Fibroblast of mammary gland (primary cell): ENCODE measurements around the gene ZFP36L2.
"Not testable (repeated sequence)": the region's sequence is repeated elsewhere in the genome, so short reads cannot be mapped to it uniquely, and the experiment has no call there.

Experiments used
- DNase-seq: peaks from one replicate; pipeline ENCODE4 v3.0.0-alpha.2; 2010; ENCODE audit warnings: low read depth
- H3K4me3 ChIP-seq: 2 replicates; pipeline ENCODE4 v1.5.1; 2011; ENCODE audit warnings: low read depth, mild to moderate bottlenecking, low read length, moderate library complexity; ENCODE audit not compliant: control insufficient read depth
- CTCF ChIP-seq: conservative IDR thresholded peaks from 2 replicates; pipeline ENCODE4 v1.5.1; 2011; ENCODE audit warnings: low read depth, low read length, inconsistent platforms; ENCODE audit not compliant: control insufficient read depth, insufficient read depth

Gene ZFP36L2

DNA sequence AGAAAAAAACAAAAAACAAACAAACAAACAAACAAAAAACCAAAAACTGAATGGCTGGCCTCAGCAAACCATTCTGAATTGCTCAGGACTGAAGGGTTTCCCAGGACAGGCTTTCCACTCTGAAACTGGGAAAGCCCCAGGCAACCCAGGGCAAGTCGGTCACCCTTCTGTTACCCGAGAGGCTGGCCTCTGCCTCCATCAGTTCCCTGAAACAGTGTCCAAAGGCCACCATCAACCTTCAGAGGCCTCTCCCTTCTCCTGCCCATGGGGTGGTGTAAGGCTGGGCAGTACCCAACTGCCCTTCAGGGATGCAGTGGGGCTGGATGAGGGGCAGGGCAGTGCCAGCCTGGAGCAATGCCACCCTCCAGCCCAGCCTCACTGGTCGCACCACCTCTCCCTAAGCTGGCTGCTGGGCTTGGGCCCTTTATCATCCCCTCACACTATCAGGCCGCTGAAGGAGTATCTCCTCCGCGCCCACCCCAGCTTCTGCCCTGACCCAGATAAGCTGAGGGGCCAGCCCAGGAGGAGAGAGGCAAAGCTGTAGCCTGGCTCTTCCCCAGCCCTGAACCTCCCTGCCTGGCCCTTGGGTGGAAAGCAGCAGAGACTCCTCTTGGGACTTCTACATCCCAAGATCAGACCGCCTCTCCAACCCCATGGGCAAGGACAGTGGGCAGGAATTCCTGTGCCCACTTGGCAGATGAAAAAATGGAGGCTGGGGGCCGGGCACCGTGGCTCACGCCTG lies 35.9 kb downstream of the ZFP36L2 start:
- TF ChIP-seq CTCF = no peak
- no peak for DNase-seq
- no peak overlapping the region for H3K4me3 ChIP-seq

DNA sequence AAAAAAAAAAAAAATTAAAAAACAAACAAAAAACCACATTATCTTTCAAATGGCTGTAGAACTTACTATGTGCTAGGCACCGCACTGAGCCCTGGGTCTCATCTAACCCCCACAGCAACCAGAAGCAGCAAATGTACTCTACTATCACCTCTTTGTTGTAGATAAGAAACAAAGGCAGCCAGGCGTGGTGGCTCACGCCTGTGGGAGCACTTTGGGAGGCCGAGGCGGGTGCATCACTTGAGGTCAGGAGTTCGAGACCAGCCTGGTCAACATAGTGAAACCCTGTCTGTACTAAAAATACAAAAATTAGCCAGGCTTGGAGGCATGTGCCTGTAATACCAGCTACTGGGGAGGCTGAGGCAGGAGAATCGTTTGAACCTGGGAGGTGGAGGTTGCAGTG lies 36.5 kb downstream of the ZFP36L2 start:
- DNase-seq = not testable (repeated sequence)

GRCh38 chr2:43188561-43189386 lies 37.6 kb downstream of the ZFP36L2 start:
- H3K4me3 ChIP-seq = no peak overlapping the region
- DNase-seq = no peak
- no peak for TF ChIP-seq CTCF

More for the DNA sequence above, 36.5 kb downstream of the ZFP36L2 start:
- H3K4me3 ChIP-seq = not testable (repeated sequence)

GRCh38 chr2:43186679-43187374 lies 39.6 kb downstream of the ZFP36L2 start:
- no peak overlapping the region for H3K4me3 ChIP-seq
- DNase-seq = no peak
- TF ChIP-seq CTCF = no peak

DNA sequence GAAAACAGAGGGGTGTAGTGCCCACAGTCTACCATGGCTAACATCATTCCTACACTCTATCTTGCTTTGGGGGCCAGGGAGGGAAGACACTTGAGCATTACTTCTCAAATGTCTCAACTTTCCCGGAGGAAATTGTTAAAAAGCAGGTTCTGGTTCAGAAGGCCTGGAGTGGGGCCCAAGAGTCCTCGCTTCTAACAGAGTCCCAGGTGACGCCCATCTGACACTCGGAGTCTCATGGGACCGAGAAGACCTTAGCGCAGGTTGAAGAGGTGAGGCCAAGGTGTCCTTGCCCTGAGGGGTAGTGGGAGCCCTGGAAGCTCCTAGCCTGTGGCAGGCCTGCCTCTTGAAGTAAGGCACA lies 40.1 kb downstream of the ZFP36L2 start:
- DNase-seq = no peak
- H3K4me3 ChIP-seq = no peak overlapping the region
- no peak for TF ChIP-seq CTCF

DNA sequence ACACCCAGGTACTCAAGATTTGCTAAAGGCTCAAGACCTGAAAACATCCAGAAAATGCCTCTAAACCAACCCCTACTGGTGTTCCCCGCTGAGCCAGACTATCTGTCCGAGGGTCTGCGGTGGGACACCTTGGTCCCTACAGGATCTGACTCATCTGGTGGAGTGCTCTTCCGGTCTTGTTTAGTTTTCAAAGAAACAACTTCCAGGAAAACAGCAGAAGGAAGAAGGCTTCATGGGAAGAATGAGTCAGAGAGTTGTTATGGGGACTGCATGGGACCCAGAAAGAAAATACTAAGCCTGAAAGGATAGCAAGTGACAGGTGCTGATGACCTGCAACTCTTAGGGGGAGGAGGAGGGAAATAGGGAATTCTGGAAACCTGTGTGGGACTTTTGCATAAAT lies 41.3 kb downstream of the ZFP36L2 start:
- H3K4me3 ChIP-seq = no peak overlapping the region
- no peak for TF ChIP-seq CTCF
- DNase-seq = no peak
